GM13977 (cell line): ENCODE measurements around the gene CNIH3.
"Not testable (repeated sequence)": the region's sequence is repeated elsewhere in the genome, so short reads cannot be mapped to it uniquely, and the experiment has no call there.

ENCODE experiments used
- DNase-seq: peaks from one replicate; pipeline ENCODE4 v3.0.0; 2012; ENCODE audit warnings: low spot score
- in situ Hi-C: fragments of 300-500 bp; cut with MboI; formaldehyde crosslinking; loops from one replicate; pipeline ENCODE4 v1.12.0; 2022; ENCODE audit warnings: low sequenced_read_pairs, low pct_unique_long_range_greater_than_20kb, mixed read lengths, inconsistent platforms; ENCODE audit not compliant: unreplicated experiment
- TF ChIP-seq, protein P1 (sequence below): IDR thresholded peaks from 2 replicates; pipeline ENCODE4 v1.5.1; 2012; ENCODE audit warnings: mild to moderate bottlenecking, control low read depth; ENCODE audit not compliant: insufficient read depth; ENCODE audit errors: extremely low read depth, missing control alignments

Gene CNIH3

DNA sequence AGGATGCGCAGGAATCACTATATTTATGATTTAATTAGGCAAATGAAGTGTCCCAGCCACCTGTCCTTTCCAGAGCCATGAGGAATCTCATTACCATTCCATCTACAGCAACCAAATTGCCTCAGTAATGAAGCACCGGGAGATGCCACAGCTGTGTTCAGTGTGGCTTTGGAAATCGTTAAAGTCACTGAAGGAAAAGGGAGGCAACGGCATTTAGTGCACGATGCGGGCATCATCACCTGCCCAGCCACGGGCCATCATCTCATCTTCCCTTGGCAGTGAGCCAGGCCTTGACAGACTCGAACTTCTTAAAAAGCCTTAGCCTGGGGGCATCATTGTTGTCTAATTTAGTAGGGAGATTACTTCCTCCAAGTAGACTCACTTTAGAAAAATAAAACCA, 67.8 kb downstream of the CNIH3 start:
- DNase-seq, result no peak
- TF ChIP-seq, protein P1, sequence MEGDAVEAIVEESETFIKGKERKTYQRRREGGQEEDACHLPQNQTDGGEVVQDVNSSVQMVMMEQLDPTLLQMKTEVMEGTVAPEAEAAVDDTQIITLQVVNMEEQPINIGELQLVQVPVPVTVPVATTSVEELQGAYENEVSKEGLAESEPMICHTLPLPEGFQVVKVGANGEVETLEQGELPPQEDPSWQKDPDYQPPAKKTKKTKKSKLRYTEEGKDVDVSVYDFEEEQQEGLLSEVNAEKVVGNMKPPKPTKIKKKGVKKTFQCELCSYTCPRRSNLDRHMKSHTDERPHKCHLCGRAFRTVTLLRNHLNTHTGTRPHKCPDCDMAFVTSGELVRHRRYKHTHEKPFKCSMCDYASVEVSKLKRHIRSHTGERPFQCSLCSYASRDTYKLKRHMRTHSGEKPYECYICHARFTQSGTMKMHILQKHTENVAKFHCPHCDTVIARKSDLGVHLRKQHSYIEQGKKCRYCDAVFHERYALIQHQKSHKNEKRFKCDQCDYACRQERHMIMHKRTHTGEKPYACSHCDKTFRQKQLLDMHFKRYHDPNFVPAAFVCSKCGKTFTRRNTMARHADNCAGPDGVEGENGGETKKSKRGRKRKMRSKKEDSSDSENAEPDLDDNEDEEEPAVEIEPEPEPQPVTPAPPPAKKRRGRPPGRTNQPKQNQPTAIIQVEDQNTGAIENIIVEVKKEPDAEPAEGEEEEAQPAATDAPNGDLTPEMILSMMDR, result no peak
- in situ Hi-C loops, result no loop called here

DNA sequence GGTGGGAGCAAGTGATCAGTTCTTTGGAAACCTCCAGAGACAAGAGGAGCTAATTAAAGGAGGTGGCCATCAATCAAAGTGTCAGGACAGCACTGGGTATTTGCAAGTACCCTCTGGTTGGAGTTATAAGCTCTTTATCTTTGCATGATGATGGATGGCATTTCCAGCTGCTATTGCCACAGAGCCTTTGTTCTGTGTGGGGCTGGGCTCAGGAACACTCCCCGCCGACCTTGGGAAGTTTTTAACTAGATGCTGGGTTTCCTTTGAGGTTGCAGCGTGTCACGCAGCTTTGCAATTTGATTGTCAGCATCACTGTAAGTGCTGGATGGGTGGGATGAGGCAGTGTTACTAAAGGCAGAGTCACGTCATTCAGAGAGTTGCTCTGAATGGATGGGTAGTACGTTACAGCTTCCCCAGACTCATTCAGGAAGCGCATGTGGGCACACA, 68.9 kb downstream of the CNIH3 start:
- TF ChIP-seq, protein P1, result no peak
- no peak for DNase-seq
- in situ Hi-C loops, result no loop called here

DNA sequence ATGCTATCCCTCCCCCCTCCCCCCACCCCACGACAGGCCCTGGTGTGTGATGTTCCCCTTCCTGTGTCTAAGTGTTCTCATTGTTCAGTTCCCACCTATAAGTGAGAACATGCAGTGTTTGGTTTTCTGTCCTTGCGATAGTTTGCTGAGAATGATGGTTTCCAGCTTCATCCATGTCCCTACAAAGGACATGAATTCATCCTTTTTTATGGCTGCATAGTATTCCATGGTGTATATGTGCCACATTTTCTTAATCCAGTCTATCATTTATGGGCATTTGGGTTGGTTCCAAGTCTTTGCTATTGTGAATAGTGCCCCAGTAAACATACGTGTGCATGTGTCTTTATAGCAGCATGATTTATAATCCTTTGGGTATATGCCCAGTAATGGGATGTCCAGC, 70.0 kb downstream of the CNIH3 start:
- DNase-seq, in situ Hi-C loops: not testable (repeated sequence)

DNA sequence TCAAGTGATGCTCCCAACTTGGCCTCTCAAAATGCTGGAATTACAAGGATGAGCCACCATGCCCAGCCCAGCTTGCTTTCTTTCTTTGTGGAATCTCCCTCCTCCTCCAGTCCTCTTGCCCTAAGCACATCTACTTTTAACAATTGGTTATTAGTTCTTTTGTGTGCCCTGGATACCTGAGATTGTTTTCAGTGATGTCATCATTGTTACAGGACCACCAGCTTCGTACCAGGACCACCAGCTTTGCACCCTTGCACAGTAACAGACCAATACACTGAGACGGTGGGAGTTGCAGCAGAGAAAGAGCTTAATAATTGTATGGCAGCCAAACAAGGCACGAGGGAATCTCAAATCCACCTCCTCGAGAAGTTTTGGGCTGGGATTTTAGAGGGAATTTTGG, 71.3 kb downstream of the CNIH3 start:
- DNase-seq, result no peak
- TF ChIP-seq, protein P1, result no peak
- in situ Hi-C loops, result no loop called here

DNA sequence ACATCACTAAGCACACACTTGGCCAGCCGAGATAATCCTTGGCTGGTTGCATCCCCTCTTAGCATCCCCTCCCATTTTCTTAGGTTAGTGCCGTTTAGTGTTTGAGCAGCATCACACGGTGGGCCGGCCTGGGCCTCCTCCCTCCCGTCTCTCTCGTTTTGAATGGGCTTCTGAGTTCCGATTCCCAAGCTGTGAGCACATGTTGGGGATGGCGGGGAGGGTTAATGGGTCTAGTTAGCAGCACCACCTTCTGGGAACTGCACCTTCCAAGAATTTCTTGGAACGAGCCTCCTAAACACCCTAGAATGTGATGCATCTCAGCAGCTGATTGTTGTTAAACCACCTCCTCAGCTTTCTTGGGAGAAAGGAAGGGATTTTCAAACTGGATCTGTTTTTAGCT, 73.3 kb downstream of the CNIH3 start:
- DNase-seq, result no peak
- TF ChIP-seq, protein P1, result no peak
- in situ Hi-C loops, result no loop called here

DNA sequence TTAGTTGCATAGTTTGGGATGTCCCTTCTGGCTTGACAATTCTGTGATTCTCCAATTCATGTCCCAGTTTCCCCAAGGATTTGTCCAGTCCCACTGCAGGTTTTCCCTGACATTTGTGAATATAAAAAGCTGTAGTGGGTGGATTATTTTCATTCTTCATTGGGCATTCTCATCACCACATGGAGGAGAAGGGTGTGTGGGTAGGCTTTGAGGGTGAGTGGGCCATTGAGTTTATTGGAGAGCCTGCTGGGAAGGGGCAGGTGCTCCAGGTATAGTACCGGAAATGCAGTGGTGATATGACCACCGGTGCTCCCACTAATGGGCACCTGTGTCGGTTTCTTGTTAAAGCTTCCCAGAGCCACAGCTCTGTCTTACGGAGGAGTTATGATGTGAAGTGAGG, 74.5 kb downstream of the CNIH3 start:
- no peak for DNase-seq
- in situ Hi-C loops, result no loop called here
- TF ChIP-seq, protein P1, result no peak

DNA sequence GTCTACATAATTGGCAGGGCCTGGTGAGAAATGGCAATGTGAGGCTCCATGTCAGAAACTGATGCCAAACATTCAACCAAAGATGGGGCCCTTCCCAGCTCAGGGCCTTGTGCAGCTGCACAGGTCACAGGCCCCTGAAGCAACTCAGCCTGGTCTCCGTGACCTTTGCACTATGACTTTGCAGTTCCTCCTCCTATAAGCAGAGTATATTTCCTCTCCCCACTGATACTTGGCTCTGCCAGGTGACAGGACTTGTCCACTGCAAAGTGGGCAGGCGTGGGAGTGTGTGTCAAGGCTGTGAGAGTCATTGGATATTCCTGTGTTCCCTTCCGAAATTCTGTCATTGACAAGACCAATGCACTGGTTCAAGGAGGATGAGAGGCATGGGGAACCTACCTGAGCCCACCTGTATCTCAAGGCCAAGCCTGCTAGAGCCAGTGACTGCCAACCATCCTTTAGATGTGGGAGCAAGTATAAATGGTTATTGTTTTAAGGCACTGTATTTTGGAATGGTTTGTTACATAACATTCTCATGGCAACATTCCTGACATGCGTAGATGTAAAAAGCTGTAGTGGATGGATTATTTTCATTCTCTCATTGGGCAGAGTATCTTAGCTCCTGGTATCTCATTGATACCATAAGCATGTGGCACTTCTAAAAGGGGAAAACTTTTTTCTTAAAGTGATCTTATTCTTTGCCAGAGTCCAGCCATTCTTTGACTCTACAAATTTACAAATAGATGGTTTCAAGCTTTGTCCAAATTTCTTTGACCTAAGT, 75.2 kb downstream of the CNIH3 start:
- in situ Hi-C loops, result no loop called here
- no peak for DNase-seq

More for the DNA sequence above, 75.2 kb downstream of the CNIH3 start:
- TF ChIP-seq, protein P1, result no peak
